HUDEP-2 (cell line): ENCODE results near the gene KISS1.

Experiments
- DNase-seq, 76 experiments: peaks; one replicate each; lab custom pipeline; 2025; ENCODE audit not compliant: unreplicated experiment in 76 of 76; lab: John Stamatoyannopoulos, UW

The KISS1 gene

GRCh38 chr1:204194080-204194479 lies 2.2 kb downstream of the KISS1 start:
- no peak for DNase-seq

- DNase-seq, result no peak
Measured at GRCh38 chr1:204192589-204193352, 3.5 kb downstream of the KISS1 start.

GRCh38 chr1:204192046-204192445 lies 4.2 kb downstream of the KISS1 start:
- no peak for DNase-seq

GRCh38 chr1:204191456-204191855 lies 4.8 kb downstream of the KISS1 start:
- DNase-seq, result no peak

- no peak for DNase-seq
Measured at GRCh38 chr1:204190212-204191211, 5.8 kb downstream of the KISS1 start.

DNA sequence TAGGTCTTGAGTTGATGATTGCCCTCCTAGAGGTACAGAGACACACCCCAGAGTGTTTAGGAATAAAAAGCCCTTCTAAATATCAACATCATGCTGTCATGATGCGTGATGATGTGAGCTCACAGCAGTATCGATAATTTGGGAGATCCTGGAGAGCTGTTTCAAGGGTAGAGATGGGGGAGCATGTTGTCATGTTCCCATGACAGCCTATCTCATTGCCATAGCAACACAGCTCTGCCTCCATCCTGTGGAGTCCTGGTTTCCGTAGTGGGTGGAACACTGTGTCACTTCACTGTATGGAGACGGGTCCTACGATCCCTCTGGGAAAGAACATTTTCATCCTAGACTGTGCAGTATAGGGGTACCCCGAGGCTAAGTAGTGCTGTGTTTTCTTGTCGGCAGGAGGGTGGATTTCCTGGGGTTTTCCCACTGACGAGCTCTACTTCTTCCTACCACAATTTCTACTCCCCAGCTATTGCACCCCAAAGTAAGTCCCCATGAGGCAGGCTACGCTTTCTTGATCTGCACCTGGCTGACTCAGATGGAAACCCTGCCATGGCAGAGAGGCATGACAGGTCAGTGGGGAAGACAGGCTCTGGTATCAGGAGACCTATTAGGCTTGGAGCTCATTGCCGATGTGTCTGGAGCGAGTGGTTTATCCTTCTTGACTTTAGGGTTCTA lies 7.2 kb downstream of the KISS1 start:
- no peak for DNase-seq

DNA sequence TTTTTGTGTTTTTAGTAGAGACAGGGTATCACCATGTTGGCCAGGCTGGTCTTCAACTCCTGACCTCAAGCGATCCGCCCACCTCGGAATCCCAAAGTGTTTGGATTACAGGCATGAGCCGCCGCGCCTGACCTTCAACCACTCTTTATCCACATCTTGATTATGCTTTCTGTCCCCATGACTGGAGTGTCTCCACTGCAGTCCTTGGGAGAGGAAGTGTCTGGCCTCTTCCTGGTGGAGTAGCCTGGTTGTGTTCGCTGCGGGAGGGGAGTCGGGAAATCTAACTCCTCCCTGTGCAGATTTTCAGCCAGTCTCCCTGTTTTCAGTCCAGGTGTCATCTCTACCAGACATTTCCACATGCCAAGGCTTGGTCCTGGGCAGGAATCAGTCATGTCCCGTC lies 9.7 kb downstream of the KISS1 start:
- no peak for DNase-seq

DNA sequence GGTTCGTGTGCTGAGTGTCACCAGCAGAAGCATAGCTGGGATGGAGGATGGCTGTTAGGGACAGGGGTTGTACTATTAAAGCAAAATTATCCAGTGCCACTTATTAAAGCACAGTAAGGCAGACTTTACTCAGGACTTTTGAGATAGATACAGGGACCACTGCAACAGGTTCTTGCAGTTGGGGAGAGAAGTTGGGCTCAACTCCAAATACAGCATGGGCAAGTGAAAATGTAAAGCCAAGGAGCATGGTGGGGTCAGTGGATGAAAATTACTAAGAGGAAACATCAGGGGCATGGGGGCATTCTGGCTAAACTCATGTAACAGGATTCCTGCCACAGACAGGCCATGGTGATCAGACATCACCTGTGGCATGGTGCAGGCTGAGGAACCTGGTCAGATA lies 15.2 kb downstream of the KISS1 start:
- DNase-seq, result no peak

DNA sequence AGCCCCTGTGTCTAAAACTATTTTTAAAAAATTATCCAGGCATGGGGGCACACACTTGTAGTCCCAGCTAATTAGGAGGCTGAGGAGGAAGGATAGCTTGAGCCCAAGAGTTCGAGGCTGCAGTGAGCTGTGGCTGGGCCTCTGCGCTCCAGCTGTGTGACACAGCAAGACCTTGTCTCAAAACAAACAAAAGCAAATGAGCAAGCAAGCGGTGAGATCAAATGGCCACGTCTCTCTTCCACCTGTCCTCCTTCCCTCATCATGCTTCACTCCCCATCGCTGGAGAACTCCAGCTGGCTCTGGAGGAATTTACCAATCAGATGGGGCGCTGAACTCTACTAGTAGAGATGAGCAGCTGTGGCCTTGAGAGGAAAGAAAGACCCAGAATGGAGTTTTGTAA lies 16.2 kb downstream of the KISS1 start:
- DNase-seq, result no peak

DNA sequence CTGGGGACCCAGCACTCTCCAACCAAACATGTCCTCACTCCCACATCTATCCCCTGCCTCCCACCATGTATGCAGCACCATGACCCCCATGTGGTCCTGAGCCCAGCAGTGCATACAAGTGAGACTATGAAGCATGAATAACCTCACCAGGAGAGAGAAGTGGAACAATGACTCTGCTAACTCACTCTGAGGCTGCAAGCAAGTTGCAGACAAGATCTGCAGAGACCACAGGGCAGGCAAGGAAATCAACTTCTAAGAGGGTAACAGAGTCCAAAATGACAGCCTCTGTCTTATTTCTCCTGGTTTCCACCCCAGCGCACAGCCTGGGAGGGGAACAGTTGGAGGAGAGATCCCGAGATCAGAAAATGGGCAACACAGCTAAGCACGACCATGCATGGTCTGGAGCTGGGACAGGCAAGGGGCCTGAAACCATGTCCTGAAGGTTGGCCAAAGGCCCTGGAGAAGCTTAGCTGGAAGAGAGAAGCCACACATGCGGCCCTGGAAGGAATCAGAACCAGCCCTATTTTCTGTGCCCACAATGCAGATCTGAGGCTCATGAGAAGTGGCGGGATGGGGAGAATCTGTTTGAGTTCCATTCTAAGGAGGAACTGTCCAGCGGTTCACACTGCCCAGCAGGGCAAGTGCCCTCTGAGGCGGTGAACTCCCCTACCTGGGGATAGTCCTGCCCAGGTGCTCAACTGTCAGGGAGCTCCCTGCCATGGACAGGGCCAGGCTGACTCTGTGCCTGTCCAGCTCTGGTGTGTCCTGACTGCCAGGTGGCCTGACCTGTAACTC lies 17.6 kb downstream of the KISS1 start:
- DNase-seq, result no peak

- DNase-seq, result peak in 2 of 76 experiments; percentile 6 to 11
Measured at GRCh38 chr1:204177133-204177532, 19.2 kb downstream of the KISS1 start.

DNA sequence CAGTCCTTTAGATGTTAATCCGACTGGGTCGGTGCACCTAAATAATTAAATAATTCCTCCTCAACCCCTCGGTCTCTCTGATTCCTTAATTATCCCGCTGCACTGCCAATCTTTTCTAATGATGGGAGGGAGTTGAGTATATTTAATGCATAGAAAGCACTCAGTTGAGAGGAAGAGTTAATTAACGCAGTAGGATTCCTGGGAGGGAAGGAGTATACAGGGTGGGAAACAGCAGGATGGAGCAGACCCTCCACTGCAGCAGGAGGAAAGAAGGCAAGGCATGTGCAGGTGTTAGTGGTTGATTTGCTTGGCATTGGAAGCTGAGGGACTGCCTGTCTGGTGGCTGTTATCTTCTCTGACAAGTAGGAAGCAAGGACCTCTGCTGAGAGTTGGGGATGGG lies 20.2 kb downstream of the KISS1 start:
- DNase-seq, result no peak

GRCh38 chr1:204174958-204175357 lies 21.3 kb downstream of the KISS1 start:
- DNase-seq, result no peak

GRCh38 chr1:204172404-204173029 lies 23.8 kb downstream of the KISS1 start:
- no peak for DNase-seq

GRCh38 chr1:204171751-204172178 lies 24.5 kb downstream of the KISS1 start:
- no peak for DNase-seq

DNA sequence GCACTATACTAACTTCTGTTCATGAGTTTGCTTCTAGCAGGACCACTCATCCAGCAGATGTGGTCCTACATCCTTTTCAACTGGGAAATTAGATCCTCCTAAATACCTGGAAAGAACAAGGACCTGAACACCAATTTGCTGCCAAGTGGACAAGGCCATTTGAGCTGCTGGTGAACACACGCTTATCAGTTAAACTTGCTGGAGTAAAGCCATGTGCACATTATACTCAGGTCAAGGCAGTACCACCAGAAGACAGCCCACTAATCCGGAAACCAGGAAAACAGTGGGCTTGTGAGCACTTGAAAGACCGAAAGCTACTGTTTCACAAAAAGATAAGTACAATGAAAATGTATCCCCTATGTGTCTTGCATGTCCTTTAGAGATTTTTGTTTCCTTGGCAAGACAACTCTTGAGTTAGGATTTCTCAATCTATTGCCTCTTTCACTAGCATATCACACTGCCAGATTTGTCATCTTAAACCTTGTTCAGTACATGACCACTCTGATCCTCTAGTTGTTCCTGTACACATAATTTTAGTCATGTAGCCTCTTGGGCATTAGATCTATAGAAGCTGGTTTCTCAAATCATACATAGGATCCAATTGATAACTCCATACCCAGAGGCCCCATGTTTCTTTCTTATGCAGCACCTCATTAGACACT lies 25.7 kb downstream of the KISS1 start:
- DNase-seq, result no peak

- DNase-seq, result no peak
Measured at GRCh38 chr1:204169858-204170257, 26.4 kb downstream of the KISS1 start.

GRCh38 chr1:204167730-204168129 lies 28.6 kb downstream of the KISS1 start:
- no peak for DNase-seq

DNA sequence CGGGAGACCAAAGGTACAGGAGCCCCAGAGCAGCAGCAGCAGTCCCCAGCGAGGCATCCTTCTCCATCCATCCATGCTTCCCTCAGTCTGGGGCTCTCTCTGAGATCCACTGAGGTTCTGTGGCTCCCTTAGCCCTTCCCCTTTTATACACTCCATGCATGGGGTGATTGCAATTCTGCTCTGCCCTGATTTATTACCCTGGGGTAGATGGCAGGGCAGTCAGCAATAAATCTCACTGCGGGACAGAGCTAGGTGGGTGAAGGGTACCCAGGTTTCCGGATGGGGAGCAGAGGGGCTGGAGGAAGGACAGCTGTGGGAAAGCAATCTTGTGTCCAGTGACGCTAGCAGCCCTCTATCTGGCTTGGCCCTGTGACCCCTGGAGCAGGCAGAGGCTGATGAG lies 30.1 kb downstream of the KISS1 start, which contains the start of gene REN:
Gene REN (minus strand): TSS at position 119 of the 400 bp plus-strand sequence. CDS start 44 bp downstream, at position 75.
- DNase-seq, result no peak
